NCI-H1417 treated with DMSO at 0.1 percent for 48 hours (cell line): ENCODE measurements around the gene SORBS1.

Experiments used
- DNase-seq: peaks from one replicate; lab custom pipeline; 2025; lab: John Stamatoyannopoulos, UW

SORBS1 gene

GRCh38 chr10:95561177-95561863, at the start of gene SORBS1:
Gene SORBS1, minus strand, starts transcription at chr10:95561371. Its CDS starts 120,236 bp downstream, at chr10:95441135.
- DNase-seq, result peak; percentile 78

DNA sequence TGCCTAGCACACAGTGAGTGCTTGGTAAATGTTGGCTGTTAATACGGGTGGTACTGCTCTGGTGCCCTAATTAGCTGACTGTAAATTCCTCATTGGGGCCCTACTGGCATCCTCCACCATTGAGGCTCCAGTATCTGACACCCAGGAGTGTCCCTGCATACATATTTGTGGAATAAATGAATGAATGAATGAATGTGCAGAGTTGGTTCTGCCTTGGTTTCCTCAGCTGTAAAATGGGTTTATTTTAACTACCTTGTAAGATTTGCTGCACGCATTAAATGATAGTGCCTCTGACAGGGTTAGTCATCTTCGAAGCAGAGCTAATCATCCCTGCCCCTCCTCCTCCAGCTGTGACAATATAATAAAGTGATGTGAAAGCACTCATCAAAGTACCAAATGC, 49.6 kb upstream of the SORBS1 start:
- DNase-seq, result no peak

DNA sequence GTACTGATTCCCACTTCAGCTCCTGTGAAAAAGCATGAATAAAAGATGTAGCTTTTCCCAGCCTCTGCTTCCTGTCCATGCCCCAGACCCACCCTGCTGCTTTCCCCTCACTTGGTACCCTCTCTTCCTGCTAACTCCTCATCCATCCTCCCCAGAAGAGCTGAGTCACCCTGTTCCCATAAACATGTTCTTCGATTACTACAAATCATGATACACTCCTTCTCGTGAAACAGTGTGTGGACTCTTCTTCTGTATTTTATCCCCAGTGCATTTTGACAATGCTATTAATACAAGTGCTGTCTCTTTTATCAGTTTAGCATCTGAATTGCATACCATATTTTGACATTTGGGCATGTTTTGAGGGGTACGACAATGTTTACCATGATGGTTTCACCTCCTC, 45.8 kb upstream of the SORBS1 start:
- DNase-seq, result no peak

DNA sequence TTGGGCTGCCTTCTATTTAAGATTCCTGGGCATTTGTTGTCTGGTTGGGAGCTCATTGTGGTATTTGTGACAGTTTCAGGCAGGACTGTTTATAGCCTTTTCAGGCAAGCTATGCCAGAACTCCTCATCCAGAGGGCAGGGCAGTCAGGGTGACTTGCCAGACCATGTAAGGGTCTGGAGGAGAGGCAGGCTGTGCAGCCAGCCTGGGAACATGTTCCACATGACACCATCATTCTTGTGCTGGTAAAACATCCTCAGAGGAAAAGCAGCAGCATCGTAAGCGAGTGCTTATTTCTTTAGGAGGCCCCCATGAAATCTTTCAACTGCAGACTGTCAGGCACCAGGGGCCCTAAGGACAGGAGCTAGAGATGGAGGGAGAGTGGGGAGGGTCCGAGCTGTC, 44.0 kb upstream of the SORBS1 start:
- no peak for DNase-seq

- DNase-seq, result no peak
Observed at GRCh38 chr10:95604630-95605029, 43.5 kb upstream of the SORBS1 start.

- no peak for DNase-seq
Observed at GRCh38 chr10:95602382-95602781, 41.2 kb upstream of the SORBS1 start.

- DNase-seq, result peak; percentile 2
Observed at GRCh38 chr10:95601116-95601719, 40.0 kb upstream of the SORBS1 start.

GRCh38 chr10:95600158-95600557, 39.0 kb upstream of the SORBS1 start:
- DNase-seq, result no peak

DNA sequence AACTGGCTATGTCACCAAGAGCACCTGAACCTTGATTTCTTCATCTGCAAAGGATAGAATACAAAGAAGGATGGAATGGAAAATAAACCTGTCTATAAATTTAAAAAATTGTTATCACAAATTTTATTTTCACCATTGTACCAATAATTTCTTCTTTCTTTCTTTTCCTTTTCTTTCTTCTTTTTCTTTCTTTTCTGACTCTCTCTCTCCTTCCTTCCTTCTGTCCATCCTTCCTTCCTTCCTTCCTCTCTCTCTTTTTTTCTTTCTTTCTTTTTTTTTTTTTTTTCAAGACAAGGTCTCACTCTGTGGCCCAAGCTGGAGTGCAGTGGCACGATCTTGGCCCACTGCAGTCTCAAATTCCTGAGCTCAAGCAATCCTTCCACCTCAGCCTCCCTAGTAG, 36.6 kb upstream of the SORBS1 start:
- DNase-seq, result no peak

DNA sequence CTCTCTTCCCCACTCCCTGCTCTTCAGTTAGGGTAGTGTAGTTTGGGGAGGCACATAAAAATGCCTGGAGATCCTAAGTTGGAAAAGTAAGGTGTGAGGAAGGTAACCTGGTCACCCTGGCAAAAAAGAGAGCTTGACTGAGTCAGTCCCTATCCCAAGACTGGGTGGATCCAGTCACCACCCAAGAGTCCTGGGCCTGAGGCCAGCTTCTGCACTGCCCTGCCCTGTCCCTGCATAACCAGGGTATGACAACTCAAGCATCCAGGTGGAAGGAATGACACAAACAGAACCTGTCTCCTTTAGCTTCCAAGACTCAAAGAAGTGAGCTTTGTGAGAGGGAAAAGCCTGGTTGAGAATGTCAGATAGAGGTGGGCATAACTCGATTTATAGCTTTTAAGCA, 26.9 kb upstream of the SORBS1 start:
- no peak for DNase-seq

GRCh38 chr10:95579835-95580535, 18.8 kb upstream of the SORBS1 start:
- DNase-seq, result no peak

GRCh38 chr10:95579292-95579691, 18.1 kb upstream of the SORBS1 start:
- no peak for DNase-seq

DNA sequence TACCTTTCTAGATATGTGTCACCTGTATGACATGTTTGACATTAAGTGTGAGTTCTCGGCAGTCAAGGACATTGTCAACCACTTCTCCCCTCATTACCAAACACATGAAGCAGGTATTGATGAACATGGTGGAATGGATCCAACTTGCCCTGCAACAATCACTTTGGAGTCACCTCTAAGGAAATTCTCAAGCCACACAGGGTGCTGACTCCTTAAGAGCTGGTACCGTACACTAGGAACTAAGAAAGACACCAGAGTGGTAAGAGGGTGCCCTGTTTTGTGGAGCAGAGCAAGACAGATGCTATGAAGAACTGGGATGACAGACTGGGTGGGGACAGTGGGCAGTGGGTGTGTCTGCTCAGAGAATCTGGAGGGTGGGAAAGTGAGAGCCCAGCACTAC, 17.4 kb upstream of the SORBS1 start:
- no peak for DNase-seq

- no peak for DNase-seq
Observed at GRCh38 chr10:95574649-95575365, 13.6 kb upstream of the SORBS1 start.

DNA sequence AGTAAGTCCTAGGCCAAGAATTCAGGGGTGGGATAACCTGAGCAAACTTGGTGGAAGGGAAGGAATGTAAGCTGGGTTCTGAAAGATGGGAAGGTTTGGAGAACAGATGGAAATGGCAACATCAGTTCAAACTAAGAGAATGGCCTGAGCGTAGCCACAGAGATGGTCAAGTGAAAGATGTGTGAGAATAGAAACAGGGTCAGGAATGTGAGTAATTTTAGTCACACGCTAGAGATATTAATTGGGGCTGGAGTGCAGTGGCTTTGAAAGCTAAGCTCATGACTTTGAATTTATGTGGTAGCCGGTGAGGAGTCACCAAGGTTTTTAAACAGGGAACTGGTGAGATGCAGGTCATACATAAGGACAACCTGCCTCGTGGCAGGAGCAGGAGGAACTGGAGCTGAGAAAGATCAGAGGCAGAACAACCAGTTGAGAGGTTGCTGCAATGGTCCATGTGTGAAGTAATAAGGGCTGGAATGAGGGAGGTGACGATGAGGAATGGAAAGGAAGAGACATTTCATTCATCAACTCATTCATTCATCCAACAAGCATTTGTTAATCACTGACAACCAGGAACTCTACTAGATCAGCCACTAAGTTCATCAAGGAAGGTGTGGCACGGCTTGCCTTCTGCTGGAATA, 12.9 kb upstream of the SORBS1 start:
- no peak for DNase-seq

- no peak for DNase-seq
Observed at GRCh38 chr10:95573527-95573926, 12.4 kb upstream of the SORBS1 start.

DNA sequence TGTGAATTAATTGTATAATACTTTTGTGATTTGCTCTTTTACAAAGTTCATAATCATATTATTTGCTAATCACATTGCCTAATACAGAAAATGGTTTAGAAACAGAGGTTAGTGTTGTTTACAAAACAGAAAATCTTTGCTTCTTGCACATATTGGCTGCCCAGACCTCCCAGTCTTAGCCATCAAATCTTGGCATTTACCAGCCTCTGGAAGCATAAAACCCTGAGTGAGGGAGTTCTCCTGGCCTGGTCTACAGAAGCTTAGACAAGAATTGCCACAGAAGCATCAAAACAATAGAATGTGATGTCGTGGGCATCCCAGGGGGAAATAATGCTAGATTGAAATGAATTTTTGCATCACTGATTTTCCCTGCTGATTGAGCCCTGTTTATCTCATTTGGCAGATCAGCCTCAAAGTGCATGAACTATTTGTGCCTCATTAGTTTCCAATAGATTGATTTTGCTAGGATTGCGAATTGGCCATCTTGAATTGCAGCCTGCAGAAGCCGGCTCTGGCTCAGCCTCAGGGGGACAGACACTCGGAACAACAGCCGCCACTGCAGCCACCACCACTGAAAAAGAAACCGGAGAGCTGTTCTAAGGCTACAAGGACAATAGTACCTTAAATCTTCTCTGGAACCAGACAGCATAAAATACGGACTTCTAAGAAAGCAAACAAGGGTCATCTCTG, 11.1 kb upstream of the SORBS1 start:
- no peak for DNase-seq

DNA sequence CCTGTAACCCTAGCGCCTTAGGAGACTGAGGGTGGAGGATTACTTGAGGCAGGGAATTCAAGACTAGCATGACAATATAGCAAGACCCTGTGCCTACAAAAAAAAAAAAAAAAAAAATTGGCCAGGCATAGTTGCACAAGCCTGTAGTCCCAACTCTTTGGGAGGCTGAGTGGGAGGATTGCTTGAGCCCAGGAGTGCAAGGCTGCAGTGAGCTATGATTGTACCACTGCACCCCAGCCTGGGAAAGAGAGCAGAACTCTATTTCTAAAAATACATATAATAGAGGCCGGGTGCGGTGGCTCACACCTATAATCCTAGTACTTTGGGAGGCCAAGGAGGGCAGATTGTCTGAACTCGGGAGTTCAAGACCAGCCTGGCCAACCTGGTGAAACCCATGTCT, 10.2 kb upstream of the SORBS1 start:
- no peak for DNase-seq

DNA sequence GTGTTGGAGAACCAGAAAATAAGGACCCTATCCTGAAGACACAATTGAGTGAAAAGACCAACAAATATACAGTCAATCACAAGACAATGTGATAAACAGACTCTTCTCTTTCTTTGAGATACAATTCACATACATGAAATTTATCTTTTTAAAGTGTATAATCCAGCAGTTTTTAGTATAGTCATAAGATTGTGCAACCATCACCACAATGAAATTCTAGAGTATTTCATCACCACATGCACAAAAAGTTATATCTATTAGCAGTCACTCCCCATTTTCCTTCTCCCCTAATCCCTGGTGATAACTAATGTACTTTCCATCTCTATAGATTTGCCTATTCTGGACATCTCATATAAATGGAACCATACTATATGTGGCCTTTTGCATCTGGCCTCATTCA, 8.2 kb upstream of the SORBS1 start:
- no peak for DNase-seq

GRCh38 chr10:95567903-95568630, 6.9 kb upstream of the SORBS1 start:
- no peak for DNase-seq

GRCh38 chr10:95566136-95566535, 5.0 kb upstream of the SORBS1 start:
- no peak for DNase-seq
